Loucy (cell line): ENCODE data around the gene TSPAN31.

Experiments used
- CTCF ChIP-seq: fragments of 200-600 bp; sonication (generic); conservative IDR thresholded peaks from 2 replicates; pipeline ENCODE4 v1.5.1; 2014; ENCODE audit warnings: mild to moderate bottlenecking, antibody characterized with exemption, low read length
- EZH2phosphoT487 ChIP-seq: fragments of 200-600 bp; IDR thresholded peaks from 2 replicates; pipeline ENCODE4 v1.6.1; 2018; ENCODE audit warnings: antibody characterized with exemption, mild to moderate bottlenecking, moderate library complexity, borderline replicate concordance

GRCh38 chr12:57756406-57757341 is 11.8 kb downstream of the TSPAN31 start:
- TF ChIP-seq CTCF (peak; percentile 58), EZH2phosphoT487 (no peak)
